ENCODE results near the gene SLC2A4.
"Not testable (repeated sequence)": the region's sequence is repeated elsewhere in the genome, so short reads cannot be mapped to it uniquely, and the experiment has no call there.

SLC2A4 gene

DNA sequence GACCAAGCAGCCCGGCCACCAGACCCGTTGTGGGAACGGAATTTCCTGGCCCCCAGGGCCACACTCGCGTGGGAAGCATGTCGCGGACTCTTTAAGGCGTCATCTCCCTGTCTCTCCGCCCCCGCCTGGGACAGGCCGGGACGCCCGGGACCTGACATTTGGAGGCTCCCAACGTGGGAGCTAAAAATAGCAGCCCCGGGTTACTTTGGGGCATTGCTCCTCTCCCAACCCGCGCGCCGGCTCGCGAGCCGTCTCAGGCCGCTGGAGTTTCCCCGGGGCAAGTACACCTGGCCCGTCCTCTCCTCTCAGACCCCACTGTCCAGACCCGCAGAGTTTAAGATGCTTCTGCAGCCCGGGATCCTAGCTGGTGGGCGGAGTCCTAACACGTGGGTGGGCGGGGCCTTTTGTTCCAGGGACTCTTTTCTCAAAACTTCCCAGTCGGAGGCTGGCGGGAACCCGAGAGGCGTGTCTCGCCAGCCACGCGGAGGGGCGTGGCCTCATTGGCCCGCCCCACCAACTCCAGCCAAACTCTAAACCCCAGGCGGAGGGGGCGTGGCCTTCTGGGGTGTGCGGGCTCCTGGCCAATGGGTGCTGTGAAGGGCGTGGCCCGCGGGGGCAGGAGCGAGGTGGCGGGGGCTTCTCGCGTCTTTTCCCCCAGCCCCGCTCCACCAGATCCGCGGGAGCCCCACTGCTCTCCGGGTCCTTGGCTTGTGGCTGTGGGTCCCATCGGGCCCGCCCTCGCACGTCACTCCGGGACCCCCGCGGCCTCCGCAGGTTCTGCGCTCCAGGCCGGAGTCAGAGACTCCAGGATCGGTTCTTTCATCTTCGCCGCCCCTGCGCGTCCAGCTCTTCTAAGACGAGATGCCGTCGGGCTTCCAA, at the start of gene SLC2A4:
Gene SLC2A4, plus strand, starts transcription at position 645 of the 879 bp plus-strand sequence. Its CDS starts 217 bp downstream, at position 862.
- DNase-seq (ENCODE audit: low read depth in 2 of 2): peak; percentile 89 to 90

DNA sequence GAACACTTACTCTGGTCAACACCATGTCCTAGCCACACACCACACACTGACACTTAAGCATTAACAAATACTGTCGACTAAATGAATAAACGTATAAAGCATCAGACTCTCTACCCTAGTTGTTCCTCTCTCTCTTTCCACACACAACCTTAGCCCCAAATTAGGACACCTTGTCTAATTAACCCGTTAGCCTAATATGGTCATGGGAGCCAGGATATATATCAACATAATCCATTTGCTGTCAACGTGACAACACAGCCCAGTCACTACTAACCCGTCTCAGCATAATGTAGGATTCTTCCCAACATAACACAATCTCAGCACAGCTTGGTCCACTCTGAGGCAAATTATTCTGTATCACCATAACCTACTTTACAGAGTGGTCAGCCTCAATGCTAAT, 49.4 kb upstream of the SLC2A4 start:
- DNase-seq (ENCODE audit: low read depth in 2 of 2): no peak

- no peak for DNase-seq (ENCODE audit: low read depth in 2 of 2)
Observed at GRCh38 chr17:7233701-7234082, 47.8 kb upstream of the SLC2A4 start.

DNA sequence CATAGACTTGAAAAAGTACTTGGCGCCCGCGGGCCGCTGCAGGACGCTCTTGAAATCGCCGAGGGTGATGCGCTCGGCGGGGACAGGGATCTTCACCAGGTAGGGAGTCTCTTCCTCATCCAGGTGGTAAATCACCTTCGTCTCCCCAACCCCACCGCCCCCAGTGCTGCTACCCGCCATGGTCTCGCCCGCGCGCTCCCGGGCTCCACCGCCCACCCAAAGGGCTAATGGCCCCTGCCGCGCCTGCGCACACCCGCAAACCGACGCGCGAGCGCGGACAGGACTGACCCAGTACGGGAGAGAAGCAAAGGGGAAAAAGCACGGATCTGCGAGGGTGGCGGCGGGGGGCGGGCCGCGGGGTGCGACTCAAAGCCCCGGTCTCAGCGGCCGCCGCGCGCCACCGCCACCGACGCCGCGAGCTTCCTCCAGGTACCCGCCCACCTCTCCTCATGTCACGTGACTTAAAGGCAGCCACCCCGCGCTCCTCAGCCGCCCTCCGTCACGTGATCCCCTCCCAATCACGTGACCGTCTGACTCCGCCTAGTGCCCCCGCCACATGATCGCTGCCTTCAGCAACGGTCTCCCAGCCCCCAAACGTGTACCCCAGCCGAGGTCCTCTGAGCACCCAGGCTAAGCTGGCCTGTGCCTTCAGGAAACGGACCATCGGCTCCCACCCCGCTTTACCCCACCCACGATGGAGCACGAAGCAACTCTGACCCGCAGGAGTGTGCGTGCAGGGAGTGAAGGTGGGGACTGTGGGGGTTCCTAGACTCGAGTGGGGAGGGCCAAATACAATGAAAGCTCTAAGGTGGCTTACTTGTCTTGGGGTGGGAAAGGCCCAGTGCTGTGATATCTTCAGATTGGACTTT, 47.2 kb upstream of the SLC2A4 start, which contains the start of gene DVL2:
Gene DVL2, minus strand, starts transcription at position 435 of the 869 bp plus-strand sequence. Its CDS starts 255 bp downstream, at position 180.
- peak; percentile 93 to 95 for DNase-seq (ENCODE audit: low read depth in 2 of 2)

DNA sequence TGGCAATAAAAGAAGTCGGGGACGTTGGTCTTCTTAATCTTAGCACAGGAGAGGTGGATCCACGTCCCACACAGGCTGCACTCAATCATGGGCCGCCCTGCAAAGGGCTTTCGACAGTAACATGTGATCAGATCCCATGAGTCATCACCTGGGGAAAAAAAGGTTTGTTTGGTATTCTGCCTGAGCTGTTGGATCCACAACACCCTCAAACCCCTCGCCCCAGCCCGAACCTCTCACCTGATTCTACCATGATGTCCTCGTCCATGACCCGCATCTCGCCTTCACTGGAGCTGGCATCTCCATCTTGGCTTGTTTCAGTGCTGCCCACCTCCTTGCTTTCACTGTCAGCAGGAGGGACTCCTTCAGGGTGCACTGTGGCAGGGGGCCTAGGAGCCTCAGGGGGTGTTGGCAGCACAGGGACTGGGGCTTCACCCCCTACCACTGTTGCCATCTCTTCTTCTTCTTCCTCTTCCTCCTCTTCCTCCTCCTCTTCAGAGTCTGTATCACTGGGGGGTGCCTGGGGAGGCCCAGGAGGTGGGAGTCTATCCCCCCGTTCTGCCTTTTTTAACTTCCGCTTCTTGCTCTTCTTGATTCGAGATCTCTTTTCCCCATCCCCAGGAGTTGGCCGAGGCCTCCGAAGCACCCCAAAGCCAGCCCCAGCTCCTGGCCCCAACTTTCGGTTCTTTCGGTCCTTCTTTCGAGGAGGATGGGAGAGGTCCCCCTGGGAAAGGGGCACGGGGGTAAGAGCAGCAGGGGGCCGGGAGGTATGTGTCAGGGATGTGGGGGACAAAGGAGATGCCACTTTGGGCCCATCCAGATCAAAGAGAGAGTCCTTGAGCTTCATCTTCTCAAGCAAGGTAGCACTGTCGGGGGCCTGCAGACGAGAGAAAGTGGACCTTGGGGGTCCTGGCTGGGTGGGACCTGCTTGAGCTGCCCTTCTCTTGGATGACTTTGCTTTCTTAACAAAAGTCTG, 45.5 kb upstream of the SLC2A4 start:
- no peak for DNase-seq (ENCODE audit: low read depth in 2 of 2)

DNA sequence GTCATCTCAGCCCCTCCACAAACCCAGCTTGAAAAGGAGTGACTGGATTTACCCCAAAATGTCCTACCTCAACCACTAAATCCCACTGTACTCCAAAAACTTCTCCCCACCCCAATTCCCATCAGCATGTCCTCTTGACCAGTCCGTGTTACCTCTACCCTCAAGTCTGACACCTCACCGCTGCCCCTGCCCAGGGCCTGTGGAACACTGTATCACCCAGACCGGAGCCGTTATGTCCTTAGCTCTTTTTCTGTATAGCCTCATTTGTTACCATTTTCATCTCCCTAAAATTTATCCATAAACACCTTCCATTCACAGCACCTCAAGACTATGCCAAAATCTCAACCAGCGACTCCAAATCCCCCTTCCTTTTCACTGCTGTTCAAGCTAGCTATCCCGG, 44.7 kb upstream of the SLC2A4 start:
- no peak for DNase-seq (ENCODE audit: low read depth in 2 of 2)

GRCh38 chr17:7237266-7237760, 44.2 kb upstream of the SLC2A4 start:
- no peak for DNase-seq (ENCODE audit: low read depth in 2 of 2)

GRCh38 chr17:7237761-7238419, 43.6 kb upstream of the SLC2A4 start:
- peak; percentile 84 to 85 for DNase-seq (ENCODE audit: low read depth in 2 of 2)

- DNase-seq (ENCODE audit: low read depth in 2 of 2): no peak
Observed at GRCh38 chr17:7238420-7239090, 43.0 kb upstream of the SLC2A4 start.

- DNase-seq (ENCODE audit: low read depth in 2 of 2): peak; percentile 94 to 97
Observed at GRCh38 chr17:7239091-7240027, 42.2 kb upstream of the SLC2A4 start, which contains the start of gene PHF23. Gene PHF23 (minus strand): TSS chr17:7239457. CDS start chr17:7239279, 178 bp downstream.

- DNase-seq (ENCODE audit: low read depth in 2 of 2): no peak
Observed at GRCh38 chr17:7240375-7240774, 41.1 kb upstream of the SLC2A4 start.

DNA sequence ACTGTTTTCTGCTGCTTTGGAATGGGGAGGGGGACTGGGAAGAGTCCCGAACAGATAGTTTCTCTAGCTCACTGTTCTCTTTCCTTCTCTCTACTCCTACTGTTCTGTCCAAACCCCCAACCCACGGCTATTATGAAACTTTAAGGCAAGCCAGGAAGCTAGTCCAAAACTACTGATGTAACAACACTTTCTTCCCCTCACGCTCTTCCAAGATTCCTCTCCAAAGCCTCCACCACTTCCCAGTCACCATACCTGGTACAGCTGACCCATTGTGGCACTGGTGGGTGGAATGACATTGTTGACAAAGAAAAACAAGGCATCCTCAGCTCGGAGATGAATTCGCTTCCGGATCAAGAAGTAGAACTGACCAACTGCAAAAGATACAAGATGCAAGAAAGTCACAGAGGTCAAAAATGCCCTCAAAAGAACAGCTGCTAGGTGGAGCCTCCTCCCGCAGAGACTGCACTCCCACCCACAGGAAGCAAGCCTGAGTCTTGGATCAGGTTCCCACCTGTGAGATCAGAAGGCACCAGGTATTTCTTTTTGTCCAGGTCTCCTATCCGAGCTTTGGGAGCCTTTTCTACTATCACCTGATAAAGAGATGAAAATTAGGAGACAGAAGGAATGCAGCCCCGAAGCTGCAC, 40.3 kb upstream of the SLC2A4 start:
- DNase-seq (ENCODE audit: low read depth in 2 of 2): no peak

DNA sequence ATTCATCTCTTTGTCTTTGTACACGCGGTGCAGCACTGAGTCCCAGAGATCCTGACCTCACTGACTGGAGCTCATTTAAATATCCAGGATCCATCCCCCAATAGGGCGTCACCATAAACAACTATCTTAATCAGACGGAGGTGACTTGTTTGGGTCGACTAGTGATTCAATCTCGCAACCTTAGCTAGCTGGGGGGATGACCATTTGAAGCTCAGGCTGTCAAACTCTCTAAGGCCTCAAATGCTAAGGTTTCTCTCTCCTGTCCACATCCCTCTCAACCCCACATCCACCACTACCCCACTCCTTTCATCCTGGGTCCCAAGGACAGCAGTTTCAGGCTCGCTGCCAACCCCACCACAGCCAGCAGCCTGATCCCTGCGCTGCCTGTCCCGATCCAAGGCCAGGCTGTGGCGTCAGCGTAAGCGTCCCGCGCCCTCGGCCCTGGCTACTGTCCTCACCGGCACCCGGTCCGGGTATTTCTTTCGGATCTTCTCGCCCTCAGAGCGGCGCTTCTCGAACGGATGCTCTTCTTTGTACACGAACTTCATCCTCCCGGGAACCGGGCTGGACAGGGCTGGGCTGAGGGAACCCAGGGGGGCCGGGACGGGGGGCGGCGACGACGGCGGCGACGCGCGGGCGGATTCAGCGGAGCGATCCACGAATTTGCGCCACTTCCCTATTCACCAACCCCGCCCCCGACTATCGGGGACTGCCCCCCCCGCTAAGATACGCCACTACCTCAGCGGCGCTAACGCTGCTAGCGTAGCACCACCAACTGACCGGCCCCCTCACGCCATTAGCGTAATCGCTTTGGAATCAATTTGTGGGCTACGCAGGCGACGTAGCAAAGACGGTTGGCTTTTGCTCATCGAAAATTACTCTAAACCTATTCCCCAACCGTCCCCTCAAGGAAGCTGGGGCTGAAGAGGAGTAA, 39.5 kb upstream of the SLC2A4 start, which contains the start of gene GABARAP:
Gene GABARAP, minus strand, starts transcription at position 667 of the 934 bp plus-strand sequence. Its CDS starts 119 bp downstream, at position 548.
- peak; percentile 89 to 95 for DNase-seq (ENCODE audit: low read depth in 2 of 2)

GRCh38 chr17:7242717-7243452, 38.6 kb upstream of the SLC2A4 start:
- DNase-seq (ENCODE audit: low read depth in 2 of 2): peak; percentile 88 to 89

DNA sequence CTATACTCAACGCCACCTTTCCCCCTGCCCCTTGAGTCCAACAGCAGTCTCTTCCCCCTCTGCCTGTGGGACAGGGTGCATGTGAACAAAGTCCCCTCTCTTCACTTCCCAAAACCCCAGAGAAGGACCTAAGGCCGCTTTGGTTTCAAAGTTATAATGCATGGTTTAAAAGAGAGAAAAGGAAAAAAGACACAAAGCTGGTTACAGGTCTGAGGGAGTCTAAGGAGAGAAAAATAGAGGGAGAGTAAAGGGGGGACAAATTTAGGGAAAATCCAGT, 38.1 kb upstream of the SLC2A4 start:
- DNase-seq (ENCODE audit: low read depth in 2 of 2): no peak

GRCh38 chr17:7243838-7244237, 37.7 kb upstream of the SLC2A4 start:
- DNase-seq (ENCODE audit: low read depth in 2 of 2): not testable (repeated sequence)

Measured in stimulated activated CD4-positive, alpha-beta T cell treated with anti-CD3 and anti-CD28 coated beads, Interleukin-4, amount 100 ng/mL, for 48 hours (primary cell).